Tibial nerve (tissue), 3 donors: ENCODE results near the gene SELENOW.

Experiments
- POLR2A ChIP-seq, 2 donors: fragments of 450-650 bp; IDR thresholded peaks; one replicate each; pipeline ENCODE4 v1.6.1; 2017; ENCODE audit warnings: antibody characterized with exemption in 2 of 2, mild to moderate bottlenecking in 2 of 2, moderate library complexity in 2 of 2
- TF ChIP-seq, protein P1 (sequence below), 5 experiments: fragments of 200-600 bp in 3 of 5; fragments of 450-650 bp in 2 of 5; sonication (generic) in 3 of 5; IDR thresholded peaks; one replicate each; pipeline ENCODE4 v1.5.1; 2016 to 2019; ENCODE audit warnings: antibody characterized with exemption in 5 of 5, mild to moderate bottlenecking in 3 of 5, moderate library complexity in 2 of 5

DNA sequence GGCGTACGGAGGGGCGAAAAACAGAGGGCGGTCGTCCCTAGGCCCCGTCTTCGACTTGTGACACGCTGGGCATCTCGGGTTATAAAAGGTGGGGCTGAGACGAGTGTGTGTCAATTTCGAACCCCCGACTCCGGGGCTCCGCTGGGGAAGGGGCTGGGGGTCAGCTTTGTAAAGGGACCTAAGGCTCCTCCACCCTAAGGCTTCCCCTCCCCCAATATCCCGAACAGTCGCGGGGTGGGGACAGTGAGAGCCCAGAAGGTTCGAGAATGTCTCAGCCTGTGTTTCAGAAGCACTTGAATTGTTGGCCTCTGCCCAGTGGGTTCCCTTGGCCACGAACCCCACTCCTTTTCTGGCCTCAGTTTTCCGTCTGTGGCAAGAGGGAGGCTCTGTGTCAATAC lies 450 bp downstream of the SELENOW start:
- TF ChIP-seq, protein P1, sequence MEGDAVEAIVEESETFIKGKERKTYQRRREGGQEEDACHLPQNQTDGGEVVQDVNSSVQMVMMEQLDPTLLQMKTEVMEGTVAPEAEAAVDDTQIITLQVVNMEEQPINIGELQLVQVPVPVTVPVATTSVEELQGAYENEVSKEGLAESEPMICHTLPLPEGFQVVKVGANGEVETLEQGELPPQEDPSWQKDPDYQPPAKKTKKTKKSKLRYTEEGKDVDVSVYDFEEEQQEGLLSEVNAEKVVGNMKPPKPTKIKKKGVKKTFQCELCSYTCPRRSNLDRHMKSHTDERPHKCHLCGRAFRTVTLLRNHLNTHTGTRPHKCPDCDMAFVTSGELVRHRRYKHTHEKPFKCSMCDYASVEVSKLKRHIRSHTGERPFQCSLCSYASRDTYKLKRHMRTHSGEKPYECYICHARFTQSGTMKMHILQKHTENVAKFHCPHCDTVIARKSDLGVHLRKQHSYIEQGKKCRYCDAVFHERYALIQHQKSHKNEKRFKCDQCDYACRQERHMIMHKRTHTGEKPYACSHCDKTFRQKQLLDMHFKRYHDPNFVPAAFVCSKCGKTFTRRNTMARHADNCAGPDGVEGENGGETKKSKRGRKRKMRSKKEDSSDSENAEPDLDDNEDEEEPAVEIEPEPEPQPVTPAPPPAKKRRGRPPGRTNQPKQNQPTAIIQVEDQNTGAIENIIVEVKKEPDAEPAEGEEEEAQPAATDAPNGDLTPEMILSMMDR (IDR thresholded peaks at IDR 0.05) = no peak
- no peak for TF ChIP-seq POLR2A (IDR thresholded peaks at IDR 0.05)
